HG03342 (cell line): ENCODE results near the gene PFN2.
"Not testable (repeated sequence)": the region's sequence is repeated elsewhere in the genome, so short reads cannot be mapped to it uniquely, and the experiment has no call there.

ENCODE experiments used
- ATAC-seq: cut with Tn5 transposase; IDR thresholded peaks from one replicate; pipeline ENCODE4 v1.9.1; 2021; ENCODE audit warnings: mild to moderate bottlenecking, moderate library complexity; ENCODE audit not compliant: unreplicated experiment

PFN2 gene, protein sequence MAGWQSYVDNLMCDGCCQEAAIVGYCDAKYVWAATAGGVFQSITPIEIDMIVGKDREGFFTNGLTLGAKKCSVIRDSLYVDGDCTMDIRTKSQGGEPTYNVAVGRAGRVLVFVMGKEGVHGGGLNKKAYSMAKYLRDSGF

DNA sequence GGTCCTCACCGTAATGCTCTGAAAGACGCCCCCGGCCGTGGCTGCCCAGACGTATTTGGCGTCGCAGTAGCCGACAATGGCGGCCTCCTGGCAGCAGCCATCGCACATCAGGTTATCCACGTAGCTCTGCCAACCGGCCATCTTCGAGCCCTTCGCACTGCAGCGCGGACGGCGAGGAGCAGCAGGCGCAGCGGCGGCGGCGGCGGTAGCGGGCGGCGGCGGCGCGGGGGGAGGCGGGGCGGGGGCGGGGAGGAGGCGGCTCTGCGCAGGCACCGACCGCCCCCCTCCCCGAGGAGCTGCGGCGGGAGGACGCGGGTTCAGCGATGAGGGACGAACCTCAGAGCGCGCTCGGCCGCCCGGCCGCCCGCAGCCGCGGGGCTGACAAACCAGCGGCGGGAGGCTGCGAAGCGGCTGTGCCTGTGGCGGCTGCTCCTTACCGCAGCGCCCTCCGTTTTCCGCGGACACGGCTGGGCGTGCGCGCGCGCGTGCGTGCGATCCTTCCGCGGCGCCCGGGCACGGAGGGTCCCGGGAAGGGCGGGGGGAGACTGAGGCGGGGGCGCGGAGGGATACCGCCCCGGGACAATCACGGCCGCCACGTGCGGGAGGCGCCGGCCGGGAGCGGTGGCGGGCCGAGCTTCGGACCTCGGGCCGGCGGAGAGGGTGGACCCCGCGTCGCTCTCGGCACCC is at the start of gene PFN2:
PFN2 (minus strand) TSS at position 180 of the 687 bp plus-strand sequence; CDS start at position 141, 39 bp downstream.
- ATAC-seq = peak; percentile 40

DNA sequence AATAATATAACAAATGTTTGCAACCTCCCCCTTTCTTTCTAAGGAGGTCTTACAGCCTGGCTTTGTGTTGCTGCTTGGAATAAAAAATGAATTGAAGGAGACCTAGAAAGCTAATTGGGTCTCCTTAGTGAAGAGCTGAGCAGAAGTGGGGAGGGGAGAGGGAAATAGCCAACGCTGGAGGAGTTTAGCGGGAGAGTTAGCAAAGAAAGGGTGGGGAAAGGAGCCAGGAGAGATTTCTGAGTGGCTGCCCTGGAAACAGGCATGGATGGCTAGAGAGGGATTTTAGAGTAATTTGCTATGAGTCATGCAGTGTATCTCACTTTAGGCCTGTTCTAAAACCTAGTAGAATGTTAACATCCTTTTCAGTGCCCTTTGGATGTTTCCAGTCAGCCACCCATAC is 45.2 kb upstream of the PFN2 start:
- ATAC-seq = no peak

DNA sequence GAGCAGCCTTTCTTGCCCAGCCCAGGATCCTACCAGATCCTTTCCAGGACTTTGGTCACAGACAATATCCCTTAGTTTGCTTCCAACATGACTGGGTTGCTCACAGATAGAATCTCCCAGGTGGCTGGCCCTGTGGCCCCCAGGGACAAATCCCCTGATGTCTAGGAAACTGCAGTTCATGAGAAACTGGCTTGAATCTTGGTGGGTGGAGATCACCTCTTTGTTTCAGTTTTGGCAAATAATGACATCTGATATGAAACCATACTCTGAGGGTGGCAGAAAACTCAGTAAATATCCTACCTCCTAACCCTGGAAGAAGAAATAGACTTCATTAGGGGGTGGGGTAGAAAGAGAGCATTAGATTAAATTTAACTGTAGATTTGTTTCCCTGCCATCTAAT is 44.1 kb upstream of the PFN2 start:
- ATAC-seq = peak; percentile 60

DNA sequence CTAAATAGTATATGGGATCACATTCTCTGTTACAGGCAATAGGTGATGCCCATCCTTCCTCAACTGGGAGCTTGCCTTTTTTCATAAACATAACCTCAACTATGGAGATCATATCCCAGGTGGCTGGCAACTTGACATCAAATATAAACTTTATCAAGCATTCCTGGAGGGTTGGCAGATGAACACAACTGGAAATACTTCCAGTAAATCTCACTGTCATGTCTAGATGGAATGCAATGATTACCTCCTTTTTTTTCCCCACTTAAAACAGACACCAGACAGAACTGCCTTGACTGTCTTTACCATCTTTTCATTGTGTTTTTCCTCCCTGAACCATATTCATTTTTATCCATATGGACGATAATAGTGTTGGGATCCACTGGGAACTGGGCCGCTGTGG is 43.1 kb upstream of the PFN2 start:
- ATAC-seq = no peak

DNA sequence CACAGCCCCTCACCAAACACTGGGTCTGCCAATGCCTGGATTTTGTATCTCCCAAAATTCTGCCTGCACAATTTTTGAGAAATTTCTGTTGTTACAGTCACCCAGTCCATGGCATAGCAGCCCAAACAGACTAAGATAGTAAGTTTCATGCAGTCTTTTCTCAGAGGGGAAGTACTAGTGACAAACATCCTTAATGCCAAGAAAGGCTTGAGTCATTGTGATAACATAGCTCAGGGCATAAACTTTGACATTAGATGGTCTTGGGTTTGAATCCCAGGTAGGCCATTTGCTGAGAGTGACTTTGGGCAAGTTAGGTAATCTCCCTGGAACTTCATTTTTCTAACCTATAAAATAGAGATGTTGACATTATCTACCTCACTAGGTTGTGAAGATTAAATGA is 36.1 kb upstream of the PFN2 start:
- no peak for ATAC-seq

DNA sequence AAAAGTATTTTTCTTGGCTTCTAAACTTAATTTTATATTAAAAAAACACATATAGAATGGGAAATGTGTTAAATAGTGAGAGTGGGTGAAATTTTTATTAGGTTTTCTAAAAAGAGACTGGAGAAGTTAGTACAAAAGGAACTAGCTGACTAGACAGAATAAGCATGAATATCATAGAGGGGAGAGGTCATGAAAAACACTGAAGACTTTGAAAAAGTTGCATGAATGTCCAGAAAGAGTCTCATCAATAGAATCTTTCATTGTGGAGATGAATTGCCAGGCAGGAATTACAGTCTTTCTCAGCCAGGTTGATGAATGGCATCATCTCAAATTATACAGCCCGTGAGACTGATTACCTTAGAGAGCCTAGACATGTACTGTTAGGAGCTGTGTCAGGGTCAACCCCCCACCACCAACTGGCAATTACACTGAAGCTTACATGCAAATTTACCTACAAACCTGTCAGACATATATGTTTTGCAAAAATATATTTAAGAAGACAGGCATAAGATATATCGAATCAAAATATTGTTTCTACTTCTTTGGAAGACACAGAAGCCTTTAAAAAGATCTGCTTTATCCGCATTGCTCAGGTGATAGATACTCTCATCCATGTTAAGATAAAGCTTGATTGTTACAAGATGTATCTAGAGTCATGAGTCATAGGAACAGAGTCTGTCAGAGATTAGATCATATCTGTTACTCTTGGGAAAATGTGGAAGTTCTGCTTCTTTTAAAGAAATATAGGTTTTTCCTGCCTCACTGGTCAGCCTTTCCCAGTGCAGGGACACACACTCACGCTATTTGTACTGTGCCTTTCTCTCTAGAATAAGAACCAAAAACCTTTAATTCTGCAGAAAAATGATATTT is 34.8 kb upstream of the PFN2 start:
- ATAC-seq = no peak

DNA sequence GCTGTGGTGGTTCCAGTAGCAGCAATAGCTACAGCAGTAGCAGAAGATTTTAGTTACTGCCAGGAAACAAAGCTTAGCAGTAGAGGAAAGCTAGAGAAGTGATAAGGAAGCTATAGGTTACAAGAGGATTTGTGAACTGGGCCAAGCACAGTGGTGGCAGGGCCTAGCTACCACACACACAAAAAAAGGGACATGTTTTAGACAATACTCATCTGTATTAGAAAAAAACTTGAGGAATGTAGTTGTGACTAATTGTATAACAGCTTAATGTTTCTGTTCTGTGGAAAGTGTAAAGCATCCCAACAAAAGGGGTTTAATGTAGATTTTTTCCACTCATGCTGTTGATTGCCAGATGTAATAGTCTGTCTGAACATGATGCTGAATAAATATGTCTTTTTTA is 29.9 kb upstream of the PFN2 start:
- ATAC-seq = no peak

DNA sequence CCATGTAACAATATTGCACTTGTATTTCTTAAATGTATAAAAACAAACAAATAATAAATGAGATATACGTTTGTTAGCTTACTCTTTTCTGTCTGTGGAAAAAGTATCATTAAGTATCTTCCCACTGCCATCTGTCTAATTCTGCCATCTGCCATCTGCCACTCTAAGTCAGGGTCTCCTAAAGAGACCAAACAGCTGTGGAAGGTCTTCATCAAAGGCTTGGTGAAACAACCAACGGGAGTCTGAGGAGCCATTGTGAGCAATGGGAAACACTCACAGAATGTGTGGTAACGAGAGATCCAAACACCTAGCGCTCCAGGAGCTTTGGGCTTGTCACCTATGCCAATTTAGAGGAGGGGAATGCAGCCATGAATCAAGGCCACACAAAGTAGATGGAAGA is 28.7 kb upstream of the PFN2 start:
- no peak for ATAC-seq

DNA sequence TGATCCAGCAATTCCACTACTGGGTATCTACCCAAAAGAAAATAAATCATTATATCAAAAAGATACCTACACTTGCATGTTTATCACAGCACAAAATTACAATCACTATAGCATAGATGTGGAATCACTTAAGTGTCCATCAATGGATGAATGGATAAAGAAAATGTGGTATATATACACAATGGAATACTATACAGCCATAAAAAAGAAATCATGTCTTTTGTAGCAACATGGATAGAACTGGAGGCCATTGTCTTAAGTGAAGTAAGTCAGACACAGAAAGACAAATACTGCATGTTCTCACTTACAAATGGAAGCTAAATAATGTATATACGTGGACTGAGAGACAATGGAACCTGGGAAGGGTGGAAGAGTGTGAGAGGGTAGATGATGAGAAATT is 28.3 kb upstream of the PFN2 start:
- ATAC-seq = no peak

DNA sequence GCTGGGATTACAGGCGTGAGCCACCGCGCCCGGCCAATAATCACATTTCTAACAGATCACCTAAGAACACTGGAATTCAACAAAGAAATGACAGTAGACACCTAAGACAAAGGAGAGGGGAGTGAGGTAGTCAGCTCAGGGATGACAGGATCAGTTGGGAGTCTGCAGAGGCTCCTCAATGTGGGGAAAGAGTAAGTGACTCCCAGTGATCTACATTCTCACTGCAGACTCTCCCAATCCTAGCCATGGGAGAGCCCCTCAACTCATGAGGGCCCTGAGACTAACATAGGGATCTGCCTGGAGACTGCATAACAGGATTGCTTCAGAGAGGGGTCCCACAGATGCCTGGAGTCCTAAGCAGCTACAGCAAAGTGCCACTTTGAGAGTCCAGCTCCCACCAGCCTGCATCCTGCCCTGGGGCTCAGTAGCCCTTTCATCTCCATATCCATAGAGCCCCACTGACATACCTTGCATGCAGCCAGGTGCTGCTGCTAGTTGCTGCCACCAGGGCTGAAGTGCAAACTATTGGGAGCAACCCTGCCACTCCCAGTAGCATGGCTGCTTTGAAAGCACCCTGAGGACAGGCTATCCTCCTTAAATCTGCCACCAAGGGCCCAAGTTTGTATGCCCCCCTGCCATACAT is 21.8 kb upstream of the PFN2 start:
- no peak for ATAC-seq

DNA sequence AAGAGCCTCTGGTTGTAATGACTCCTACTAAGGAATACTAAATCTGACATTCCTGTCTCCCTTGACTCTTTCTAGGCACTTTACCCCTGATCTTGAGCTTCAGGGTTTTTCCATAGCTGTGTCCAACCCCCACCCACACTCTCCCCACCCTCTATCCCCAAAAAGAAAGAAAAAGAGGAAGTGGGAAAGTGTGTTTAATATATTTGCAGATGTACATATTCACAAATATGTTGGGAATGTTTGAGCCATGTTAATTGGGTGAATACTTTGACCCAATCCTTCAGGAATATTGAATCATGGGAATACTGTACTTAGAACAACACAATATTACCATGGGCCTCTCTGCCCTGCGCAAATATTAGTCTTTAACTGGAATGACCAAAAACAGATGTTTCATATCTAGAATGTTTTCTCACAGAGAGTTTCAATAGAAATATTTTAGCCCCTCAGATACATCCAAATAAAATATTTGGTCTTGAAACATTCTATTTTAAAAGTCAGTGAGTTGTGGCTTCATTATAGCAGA is 19.8 kb upstream of the PFN2 start:
- no peak for ATAC-seq

DNA sequence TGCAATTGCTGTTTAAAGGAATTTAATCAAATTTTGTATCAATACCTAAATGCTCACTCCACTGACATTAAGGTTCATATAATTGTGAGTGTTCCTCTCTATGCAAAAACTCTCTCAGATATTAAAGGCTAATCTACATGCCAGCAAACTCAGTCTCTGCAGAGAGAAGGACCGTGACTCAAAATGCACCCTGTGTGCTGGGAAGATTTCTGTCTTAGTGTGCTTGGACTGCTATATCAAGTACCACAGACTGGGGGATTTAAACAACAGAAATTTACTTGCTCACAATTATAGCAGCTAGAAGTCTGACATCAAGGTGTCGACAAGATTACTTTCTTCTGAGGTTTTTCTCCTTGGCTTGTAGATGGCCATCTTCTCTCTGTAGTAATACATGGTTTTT is 18.6 kb upstream of the PFN2 start:
- ATAC-seq = no peak

DNA sequence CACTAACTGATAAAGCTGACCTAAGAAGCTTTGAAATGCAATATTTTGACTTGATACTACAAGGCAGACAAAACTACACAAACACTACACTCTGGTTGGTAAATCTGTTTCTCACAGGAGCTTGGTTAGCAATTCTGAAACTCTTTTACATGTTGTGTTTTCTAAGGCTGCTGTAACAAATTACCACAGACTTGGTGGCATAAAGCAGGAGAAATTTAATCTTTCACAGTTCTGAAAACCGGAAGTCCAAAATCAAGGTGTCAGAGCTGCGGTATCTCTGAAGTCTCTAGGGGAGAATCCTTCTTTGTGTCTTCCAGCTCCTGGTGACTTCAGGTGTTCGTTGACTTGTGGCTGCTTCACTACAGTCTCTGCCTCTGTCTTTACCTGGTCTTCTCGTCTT is 12.9 kb upstream of the PFN2 start:
- no peak for ATAC-seq

DNA sequence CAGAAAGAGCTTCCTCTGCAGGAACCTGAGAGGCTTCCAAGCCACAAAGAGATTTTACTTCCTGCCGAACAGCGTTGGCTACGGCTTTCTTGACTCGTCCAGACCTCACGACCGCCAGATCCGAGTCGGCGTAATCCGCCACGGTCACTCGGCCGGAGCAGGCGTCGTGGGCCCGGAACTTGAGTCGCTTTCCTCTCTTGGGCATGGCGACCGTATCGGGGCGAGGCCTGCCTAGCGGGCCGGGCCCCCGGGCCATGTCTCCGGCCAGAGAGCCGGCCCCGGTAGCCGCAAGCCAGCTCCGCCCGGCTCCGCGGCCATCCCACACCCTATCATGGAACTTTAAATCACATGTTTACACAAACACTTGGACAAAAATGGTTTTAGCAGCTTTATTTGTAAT is 12.4 kb upstream of the PFN2 start:
- not testable (repeated sequence) for ATAC-seq

DNA sequence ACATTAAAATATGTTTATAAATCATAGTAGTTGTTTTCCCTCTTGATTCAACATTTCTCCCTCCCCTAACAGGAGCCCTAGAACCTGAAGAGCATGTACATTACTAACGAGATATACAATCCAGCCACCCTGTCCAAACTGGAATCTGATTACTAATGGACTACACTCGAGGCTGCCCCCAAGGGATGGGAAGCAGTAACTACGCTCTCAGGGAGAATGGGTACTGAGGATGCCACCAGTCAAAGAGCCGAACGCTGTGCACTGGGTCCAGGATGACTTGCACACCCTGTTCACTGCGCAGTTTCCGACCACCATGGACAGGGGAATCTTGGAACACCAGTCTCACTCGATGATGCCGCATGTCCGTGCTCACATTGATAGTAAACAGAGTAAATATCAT is 11.3 kb upstream of the PFN2 start:
- not testable (repeated sequence) for ATAC-seq

DNA sequence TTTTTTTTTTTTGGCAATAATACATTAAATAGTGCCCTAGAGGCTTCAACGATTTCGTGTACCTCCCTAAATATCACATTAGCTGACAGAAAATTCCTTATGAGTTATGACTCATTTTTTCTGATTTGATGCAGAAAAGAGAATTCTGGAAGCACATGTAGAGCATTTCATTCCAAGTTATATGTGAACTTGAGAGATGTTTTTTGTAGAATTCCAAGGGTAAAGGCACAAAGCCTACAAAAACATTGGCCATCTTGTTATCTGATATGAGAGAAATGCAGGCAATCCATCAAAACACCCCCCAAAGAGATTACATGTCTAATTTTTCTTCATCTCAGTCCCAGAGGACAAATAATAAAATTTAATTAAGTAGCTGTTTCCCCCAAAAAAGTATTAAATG is 6.7 kb upstream of the PFN2 start:
- ATAC-seq = no peak

DNA sequence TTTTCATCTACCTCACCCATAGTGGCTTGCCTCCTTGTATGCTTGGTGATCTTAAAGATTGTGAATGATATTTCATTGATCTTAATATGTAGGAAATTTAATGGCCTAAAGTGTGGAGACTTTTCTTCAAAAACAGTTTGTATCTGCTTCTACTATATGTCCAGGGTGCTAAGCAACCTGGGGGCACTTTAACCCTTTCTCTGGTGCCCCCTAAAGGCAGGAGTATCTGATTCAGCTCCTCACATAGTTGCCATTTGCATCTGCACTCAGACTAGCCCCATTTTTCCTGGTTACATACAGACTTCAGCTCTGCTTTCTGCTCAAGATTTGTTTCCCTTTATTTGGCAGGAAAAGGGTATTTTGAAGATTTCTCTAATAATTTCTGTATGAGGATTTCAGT is 5.2 kb upstream of the PFN2 start:
- no peak for ATAC-seq

DNA sequence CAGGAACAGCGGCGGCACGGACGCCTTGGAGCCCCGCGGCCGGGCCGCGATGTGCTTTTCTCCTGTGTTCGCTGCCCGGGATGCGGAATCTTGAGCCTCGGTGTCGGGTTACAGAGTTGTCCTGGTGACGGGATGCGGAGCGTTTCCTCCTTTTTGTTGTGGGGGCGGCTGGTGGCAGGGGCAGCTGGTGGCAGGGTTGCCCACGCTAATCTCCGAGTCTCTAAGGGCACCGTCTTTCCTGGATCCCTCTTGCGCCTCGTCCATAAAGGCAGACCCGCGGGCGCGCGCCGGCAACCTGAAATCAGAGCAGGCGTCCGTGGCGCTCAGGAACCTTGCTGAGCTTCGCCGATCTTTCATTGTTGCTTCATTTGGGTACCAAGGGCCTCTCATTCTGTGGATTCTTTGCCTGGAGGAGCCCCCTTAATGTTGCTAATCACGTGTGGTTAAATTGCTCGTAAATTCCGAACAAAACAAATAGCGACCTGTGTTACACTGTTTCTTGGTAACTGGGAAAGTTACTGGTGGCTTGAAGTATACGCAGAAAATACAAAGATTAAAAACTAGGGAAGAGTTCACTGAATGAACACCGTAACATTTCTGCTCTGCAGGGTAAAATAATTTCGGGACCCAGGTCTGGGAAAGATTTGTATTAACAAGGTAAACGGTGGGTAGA is 844 bp upstream of the PFN2 start:
- ATAC-seq = no peak

DNA sequence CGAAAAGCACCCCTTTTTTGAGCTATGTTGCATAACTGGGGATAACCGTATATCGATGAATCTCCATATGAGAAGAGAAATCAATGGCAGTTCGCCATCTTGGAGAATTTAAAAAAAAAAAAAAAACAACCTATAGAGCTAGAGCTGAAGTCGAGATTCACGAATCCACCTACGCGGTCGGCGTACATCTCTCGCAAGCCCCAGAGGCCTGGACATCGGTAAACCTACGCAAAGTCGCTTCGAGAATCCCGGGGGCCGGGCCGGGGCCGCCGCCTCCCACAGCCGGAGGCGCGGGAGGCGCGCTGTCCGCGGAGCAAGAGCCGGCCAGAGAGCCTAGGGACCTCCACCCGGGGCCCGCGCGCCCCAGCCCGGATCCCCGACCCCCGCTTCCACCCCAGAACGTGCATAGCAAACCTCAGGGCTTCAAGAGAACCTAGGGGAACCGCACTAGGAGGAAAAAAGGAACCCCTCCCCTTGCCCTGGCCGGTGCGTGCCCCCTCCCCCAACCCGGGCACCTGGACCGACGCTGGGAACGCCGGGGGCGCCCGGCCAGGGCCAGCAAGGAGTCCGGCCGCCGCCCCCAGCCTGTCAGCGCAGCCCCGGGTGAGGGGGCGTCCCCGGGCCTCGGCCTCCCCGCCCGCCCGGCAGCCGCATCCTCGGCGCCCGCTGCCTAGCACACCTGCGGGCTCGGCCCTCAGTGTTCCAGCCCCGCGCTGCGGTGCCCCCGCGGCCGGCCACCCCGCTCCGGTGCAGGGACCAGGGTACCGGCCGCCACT is 567 bp downstream of the PFN2 start:
- peak; percentile 64 for ATAC-seq
